ENCODE results near the gene FCER1G. TPM values are rescaled to one million over a fixed set of nuclear protein-coding genes. Genes with fewer than 3 reads are reported as not detected.
"Not testable (repeated sequence)": the region's sequence is repeated elsewhere in the genome, so short reads cannot be mapped to it uniquely, and the experiment has no call there.

FCER1G gene
- total RNA-seq, 1 donor from 2014 or later = 0.71 TPM

DNA sequence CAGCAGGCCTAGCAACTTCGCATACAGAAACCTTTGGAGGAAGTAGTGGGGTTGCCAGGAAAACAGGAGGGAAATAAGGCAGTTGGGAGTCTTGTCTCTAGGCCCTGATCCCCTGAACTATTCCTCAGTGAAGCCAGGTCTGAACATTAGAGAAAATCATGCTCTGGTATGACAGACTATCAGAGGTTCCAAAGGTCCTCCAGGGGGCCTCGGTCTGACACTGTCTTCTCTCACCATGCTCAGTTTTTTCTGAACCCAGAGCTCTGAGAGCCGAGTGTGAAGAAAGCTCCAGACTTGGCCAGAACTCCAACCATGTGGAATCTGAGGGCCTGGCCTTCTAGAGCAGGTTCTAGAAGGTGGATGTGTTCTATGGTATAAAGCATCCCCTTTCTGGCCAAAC is 14.8 kb downstream of the FCER1G start:
- peaks cover 33% of the 10 kb centered on the region for H3K36me3 Mint-ChIP-seq (ENCODE audit: low read depth)
- peaks cover 22% of the 10 kb centered on the region for H3K4me1 Mint-ChIP-seq (ENCODE audit: low read depth)
- no peak for DNase-seq (ENCODE audit: low spot score)
- intact Hi-C loops (cut with micrococcal nuclease) = no loop called here
- H3K9me3 Mint-ChIP-seq = no peaks in the 10 kb centered on the region
- no peaks in the 10 kb centered on the region for H3K27me3 Mint-ChIP-seq (ENCODE audit: low read depth)
- no peak overlapping the region for H3K4me3 Mint-ChIP-seq (ENCODE audit: low read depth)
- no peak overlapping the region for H3K27ac Mint-ChIP-seq

DNA sequence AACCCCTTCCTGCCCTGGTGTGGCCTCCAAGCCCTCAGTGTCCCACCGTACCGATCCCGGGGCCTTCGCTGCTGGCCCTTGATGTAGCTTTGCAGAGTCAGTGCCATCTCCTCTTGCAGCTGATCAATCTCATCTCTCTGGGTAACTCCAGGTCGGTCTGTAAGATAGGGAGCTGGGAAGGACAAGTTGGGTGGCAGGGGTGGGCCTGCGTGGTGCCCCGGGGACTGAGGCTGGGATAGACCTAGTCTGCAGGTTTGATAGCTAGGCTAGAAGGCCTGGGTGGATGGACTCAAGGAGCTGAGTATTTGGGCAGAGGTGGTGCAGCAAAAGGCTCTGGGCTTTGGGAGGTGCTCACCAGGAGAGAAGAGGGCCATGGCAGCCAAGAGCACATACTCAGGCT is 15.7 kb downstream of the FCER1G start:
- H3K4me1 Mint-ChIP-seq (ENCODE audit: low read depth) = peaks cover 16% of the 10 kb centered on the region
- no peaks in the 10 kb centered on the region for H3K9me3 Mint-ChIP-seq
- no peak overlapping the region for H3K4me3 Mint-ChIP-seq (ENCODE audit: low read depth)
- no peak overlapping the region for H3K27ac Mint-ChIP-seq
- intact Hi-C loops (cut with micrococcal nuclease) = no loop called here
- no peaks in the 10 kb centered on the region for H3K27me3 Mint-ChIP-seq (ENCODE audit: low read depth)
- DNase-seq (ENCODE audit: low spot score) = no peak
- peaks cover 33% of the 10 kb centered on the region for H3K36me3 Mint-ChIP-seq (ENCODE audit: low read depth)

DNA sequence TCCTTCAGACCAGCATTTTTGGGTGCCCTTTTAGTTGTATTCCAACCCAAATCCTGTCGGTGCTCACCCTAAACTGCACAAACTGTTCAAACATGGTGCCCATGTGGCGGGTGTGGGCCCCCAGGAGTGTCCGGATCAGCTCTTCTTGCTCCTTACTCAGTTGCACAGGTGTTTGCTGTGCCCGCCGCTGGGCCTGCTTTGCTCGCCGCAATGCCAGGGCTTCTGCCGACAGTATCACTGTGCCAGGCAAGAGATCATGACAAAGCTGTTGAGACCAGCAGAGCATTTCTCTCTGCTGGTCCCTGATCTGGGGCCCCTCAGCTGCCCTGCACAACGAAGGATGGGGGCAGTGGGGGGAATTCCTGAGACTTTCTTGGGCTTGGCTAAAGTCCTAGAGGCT is 18.0 kb downstream of the FCER1G start:
- peaks cover under 1% of the 10 kb centered on the region for H3K4me1 Mint-ChIP-seq (ENCODE audit: low read depth)
- H3K9me3 Mint-ChIP-seq = no peaks in the 10 kb centered on the region
- H3K4me3 Mint-ChIP-seq (ENCODE audit: low read depth) = no peak overlapping the region
- H3K27ac Mint-ChIP-seq = no peak overlapping the region
- H3K36me3 Mint-ChIP-seq (ENCODE audit: low read depth) = peaks cover 25% of the 10 kb centered on the region
- H3K27me3 Mint-ChIP-seq (ENCODE audit: low read depth) = no peaks in the 10 kb centered on the region
- DNase-seq (ENCODE audit: low spot score) = no peak
- intact Hi-C loops (cut with micrococcal nuclease) = no loop called here

DNA sequence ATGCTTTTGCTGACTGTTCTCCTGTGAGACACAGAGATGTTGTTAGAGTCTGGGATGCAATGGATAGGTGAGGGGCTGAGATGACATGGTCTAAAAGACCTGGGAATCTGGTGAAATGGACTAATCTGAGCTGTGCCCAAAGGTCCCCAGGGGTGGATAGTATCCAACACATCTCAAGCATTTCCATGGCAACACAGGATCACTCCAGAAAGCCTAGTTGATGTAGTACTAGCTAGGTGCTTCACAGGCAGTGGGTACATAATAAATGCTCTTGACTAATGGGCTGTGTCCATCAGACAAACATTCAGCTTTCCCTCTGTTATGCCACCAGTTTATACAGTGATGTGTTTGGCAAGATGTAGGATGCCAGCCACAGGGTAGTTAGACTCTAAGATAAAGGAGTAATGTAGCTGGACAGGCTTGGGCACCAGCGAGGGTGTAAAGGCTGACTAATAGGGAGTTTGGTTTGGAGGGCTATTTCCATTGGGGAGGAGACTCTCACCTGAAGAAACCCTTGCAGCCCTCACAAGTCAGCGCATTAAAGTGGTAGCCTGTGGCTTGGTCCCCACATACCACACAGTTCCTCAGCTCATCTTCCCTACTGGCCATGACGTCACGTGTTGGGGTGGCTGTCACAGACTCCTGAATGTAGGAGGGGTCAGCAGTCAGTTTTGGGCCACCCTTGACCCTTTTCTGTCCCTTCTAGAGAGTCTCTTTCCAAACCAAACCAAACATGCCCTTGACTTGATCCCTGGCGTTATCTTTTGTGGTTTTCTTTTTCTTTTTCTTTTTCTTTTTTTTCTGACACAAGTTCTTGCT is 21.1 kb downstream of the FCER1G start:
- no peak for DNase-seq (ENCODE audit: low spot score)
- Mint-ChIP-seq H3K27me3 (ENCODE audit: low read depth) (peaks cover 8% of the 10 kb centered on the region), H3K9me3 (no peaks in the 10 kb centered on the region), H3K36me3 (ENCODE audit: low read depth) (no peaks in the 10 kb centered on the region), H3K4me3 (ENCODE audit: low read depth) (no peak overlapping the region), H3K4me1 (ENCODE audit: low read depth) (no peaks in the 10 kb centered on the region), H3K27ac (no peak overlapping the region)
- intact Hi-C loops (cut with micrococcal nuclease) = no loop called here

DNA sequence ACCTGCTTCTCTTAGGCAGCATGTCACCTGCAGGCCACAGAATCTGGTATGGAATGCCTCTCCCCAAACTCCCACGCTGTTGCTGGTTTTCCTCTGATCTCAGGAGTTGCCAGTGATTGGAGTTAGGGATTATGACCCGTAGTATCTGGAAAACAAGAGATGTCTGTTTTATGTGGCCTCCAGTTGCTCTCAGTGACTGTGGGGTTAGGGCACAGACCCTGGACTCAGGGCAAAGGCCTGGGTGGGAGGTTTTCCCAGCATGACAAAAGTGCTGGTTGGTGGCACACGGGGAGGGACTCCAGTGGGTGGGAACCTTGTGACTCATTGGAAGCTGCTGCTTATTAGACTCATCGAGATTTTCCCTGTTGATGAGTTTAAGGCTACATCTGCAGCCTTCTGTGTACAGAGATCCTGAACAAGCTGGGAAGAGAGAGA is 23.0 kb downstream of the FCER1G start, which contains the start of gene NR1I3:
Gene NR1I3, minus strand, starts transcription at position 165 of the 435 bp plus-strand sequence. CDS start 1,638 bp downstream, outside the sequence.
- intact Hi-C loops (cut with micrococcal nuclease) = no loop called here
- H3K4me1 Mint-ChIP-seq (ENCODE audit: low read depth) = no peaks in the 10 kb centered on the region
- peaks cover 12% of the 10 kb centered on the region for H3K27me3 Mint-ChIP-seq (ENCODE audit: low read depth)
- H3K4me3 Mint-ChIP-seq (ENCODE audit: low read depth) = no peak within 1 kb of the TSS
- no peak for DNase-seq (ENCODE audit: low spot score)
- H3K36me3 Mint-ChIP-seq (ENCODE audit: low read depth) = no peaks in the 10 kb centered on the region
- no peaks in the 10 kb centered on the region for H3K9me3 Mint-ChIP-seq
- no peak within 1 kb of the TSS for H3K27ac Mint-ChIP-seq

DNA sequence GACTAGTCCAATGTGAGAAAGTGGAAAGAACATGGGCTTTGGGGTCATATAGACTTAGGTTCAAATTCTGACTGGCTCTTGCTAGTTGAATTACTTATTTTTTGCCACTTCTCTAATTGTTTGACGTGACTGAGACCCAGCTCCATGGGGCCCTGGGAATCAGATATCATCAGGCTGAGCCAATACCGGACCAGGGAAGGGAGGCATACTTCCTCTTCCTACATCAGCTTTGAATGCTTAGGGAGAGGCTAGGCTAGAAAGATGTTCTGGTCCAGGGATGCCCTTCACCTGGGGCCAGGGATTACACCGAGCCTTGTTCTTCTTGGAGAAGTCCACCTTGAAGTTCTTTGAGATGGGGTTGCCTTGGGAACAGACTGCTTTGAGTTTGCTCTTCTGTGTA is 26.6 kb downstream of the FCER1G start:
- Mint-ChIP-seq H3K27me3 (ENCODE audit: low read depth) (peaks cover 15% of the 10 kb centered on the region), H3K4me1 (ENCODE audit: low read depth) (no peaks in the 10 kb centered on the region), H3K27ac (no peak overlapping the region), H3K4me3 (ENCODE audit: low read depth) (no peak overlapping the region), H3K9me3 (no peaks in the 10 kb centered on the region), H3K36me3 (ENCODE audit: low read depth) (no peaks in the 10 kb centered on the region)
- DNase-seq (ENCODE audit: low spot score) = no peak
- intact Hi-C loops (cut with micrococcal nuclease) = no loop called here

DNA sequence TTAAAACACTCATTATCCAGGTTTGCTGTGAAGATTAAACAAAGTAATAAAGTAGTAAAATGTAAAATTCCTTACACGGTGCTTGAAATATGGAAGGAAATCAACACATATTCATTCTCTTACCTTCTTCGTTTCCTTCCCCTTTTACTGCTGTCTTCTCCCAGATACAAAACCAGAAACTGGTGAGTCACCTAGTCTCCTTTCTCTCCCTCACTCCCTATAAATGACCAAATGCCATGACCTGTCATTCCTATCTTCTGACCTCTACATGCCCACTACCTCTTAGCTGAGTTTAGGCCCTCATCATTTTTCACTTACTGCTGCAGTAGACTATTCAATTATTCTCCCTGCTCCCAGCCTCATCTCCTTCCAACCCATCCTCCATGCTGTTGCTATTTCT is 27.2 kb downstream of the FCER1G start:
- H3K27me3 Mint-ChIP-seq (ENCODE audit: low read depth) = peaks cover 17% of the 10 kb centered on the region
- no peak for DNase-seq (ENCODE audit: low spot score)
- H3K4me1 Mint-ChIP-seq (ENCODE audit: low read depth) = no peaks in the 10 kb centered on the region
- no peaks in the 10 kb centered on the region for H3K36me3 Mint-ChIP-seq (ENCODE audit: low read depth)
- no peaks in the 10 kb centered on the region for H3K9me3 Mint-ChIP-seq
- no peak overlapping the region for H3K27ac Mint-ChIP-seq
- no peak overlapping the region for H3K4me3 Mint-ChIP-seq (ENCODE audit: low read depth)
- intact Hi-C loops (cut with micrococcal nuclease) = no loop called here

DNA sequence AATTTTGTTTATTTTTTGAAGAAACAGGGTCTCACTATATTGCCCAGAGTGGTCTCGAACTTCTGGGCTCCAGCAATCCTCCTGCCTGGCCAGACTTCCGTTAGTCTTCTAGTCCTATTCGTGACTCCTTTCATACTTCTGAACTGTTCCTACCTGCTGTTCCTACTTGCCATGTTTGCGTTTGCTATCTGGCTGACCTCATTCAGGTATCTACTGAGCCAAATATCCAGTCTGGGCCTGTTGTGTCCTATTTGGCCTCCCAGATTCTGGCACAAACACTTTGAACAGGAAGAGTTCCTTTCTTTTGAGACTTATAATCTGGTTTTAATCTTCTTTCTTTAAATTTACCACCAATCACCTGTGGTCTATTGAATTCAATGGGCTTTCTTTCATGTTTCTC is 29.8 kb downstream of the FCER1G start:
- intact Hi-C loops (cut with micrococcal nuclease) = no loop called here
- no peaks in the 10 kb centered on the region for H3K4me1 Mint-ChIP-seq (ENCODE audit: low read depth)

DNA sequence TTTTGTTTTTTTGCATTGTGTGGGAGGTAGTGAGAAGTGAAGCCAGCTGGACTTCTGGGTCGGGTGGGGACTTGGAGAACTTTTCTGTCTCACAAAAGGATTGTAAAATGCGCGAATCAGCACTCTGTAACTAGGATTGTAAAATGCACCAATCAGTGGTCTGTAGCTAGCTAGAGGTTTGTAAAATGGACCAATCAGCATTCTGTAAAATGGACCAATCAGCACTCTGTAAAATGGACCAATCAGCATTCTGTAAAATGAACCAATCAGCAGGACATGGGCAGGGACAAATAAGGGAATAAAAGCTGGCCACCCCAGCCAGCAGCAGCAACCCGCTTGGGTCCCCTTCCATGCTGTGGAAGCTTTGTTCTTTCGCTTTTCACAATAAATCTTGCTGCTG is 35.0 kb downstream of the FCER1G start:
- H3K4me3 Mint-ChIP-seq (ENCODE audit: low read depth); H3K9me3 Mint-ChIP-seq; H3K27me3 Mint-ChIP-seq (ENCODE audit: low read depth); H3K36me3 Mint-ChIP-seq (ENCODE audit: low read depth); H3K4me1 Mint-ChIP-seq (ENCODE audit: low read depth); DNase-seq (ENCODE audit: low spot score); intact Hi-C loops (cut with micrococcal nuclease); H3K27ac Mint-ChIP-seq: not testable (repeated sequence)

More for the DNA sequence above, 29.8 kb downstream of the FCER1G start:
- no peak for DNase-seq (ENCODE audit: low spot score)
- no peaks in the 10 kb centered on the region for H3K36me3 Mint-ChIP-seq (ENCODE audit: low read depth)
- peaks cover 15% of the 10 kb centered on the region for H3K27me3 Mint-ChIP-seq (ENCODE audit: low read depth)
- H3K4me3 Mint-ChIP-seq (ENCODE audit: low read depth) = no peak overlapping the region
- H3K9me3 Mint-ChIP-seq = peaks cover 2% of the 10 kb centered on the region
- H3K27ac Mint-ChIP-seq = no peak overlapping the region

DNA sequence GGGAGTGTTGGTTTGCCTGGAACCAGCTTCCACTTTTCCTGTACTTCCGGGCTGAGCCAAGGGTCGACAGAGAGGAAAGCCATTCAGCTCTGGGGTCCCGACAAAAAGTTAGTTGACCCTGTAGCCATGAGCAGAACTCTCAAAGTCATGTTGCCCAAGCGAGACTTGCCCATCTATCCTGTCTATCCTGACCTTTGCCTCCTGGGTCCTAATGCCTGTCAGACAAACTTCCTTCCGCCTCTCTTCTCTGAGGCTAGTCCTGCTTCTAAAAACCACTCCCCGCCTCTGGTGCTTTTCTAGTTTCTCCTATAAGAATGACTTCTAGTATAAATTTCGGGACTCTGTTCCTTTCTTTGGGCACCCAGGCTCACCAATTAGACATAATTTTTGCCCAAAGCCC is 35.7 kb downstream of the FCER1G start:
- intact Hi-C loops (cut with micrococcal nuclease) = no loop called here
- H3K4me3 Mint-ChIP-seq (ENCODE audit: low read depth) = no peak overlapping the region
- DNase-seq (ENCODE audit: low spot score) = no peak
- no peaks in the 10 kb centered on the region for H3K4me1 Mint-ChIP-seq (ENCODE audit: low read depth)
- no peaks in the 10 kb centered on the region for H3K36me3 Mint-ChIP-seq (ENCODE audit: low read depth)
- no peak overlapping the region for H3K27ac Mint-ChIP-seq
- H3K27me3 Mint-ChIP-seq (ENCODE audit: low read depth) = peaks cover 9% of the 10 kb centered on the region
- H3K9me3 Mint-ChIP-seq = peaks cover 9% of the 10 kb centered on the region

DNA sequence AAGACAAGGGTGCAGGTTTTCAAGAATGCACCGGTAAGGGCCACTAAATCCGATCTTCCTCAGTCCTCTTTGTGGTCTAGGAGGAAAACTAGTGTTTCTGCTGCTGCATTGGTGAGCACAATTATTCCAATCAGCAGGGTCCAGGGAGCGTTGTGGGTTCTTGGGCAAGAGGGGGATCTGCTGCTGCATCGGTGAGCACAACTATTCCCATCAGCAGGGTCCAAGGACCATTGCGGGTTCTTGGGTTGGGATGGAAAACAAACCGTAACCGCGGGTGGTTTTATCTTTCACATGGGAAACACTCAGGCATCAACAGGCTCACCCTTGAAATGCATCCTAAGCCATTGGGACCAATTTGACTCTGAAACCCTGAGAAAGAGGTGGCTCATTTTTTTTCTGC is 36.5 kb downstream of the FCER1G start:
- Mint-ChIP-seq H3K27ac (no peak overlapping the region), H3K4me1 (ENCODE audit: low read depth) (no peaks in the 10 kb centered on the region), H3K27me3 (ENCODE audit: low read depth) (peaks cover 7% of the 10 kb centered on the region), H3K9me3 (peaks cover 15% of the 10 kb centered on the region), H3K4me3 (ENCODE audit: low read depth) (no peak overlapping the region), H3K36me3 (ENCODE audit: low read depth) (no peaks in the 10 kb centered on the region)
- DNase-seq (ENCODE audit: low spot score) = no peak
- intact Hi-C loops (cut with micrococcal nuclease) = no loop called here

DNA sequence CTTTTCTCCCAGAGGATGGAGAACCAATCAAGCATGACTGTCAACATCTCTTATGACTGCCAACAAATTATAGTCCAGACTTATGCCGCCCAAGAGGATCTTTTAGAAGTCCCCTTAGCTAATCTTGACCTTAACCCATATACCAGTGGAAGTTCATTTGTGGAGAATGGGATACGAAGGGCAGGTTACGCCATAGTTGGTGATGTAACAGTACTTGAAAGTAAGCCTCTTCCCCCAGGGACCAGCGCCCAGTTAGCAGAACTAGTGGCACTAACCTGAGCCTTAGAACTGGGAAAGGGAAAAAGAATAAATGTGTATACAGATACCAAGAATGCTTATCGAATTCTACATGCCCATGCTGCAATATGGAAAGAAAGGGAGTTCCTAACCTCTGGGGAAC is 40.2 kb downstream of the FCER1G start:
- H3K4me3 Mint-ChIP-seq (ENCODE audit: low read depth); DNase-seq (ENCODE audit: low spot score); H3K4me1 Mint-ChIP-seq (ENCODE audit: low read depth); intact Hi-C loops (cut with micrococcal nuclease); H3K27ac Mint-ChIP-seq: not testable (repeated sequence)
- H3K27me3 Mint-ChIP-seq (ENCODE audit: low read depth) = peaks cover 27% of the 10 kb centered on the region
- peaks cover 11% of the 10 kb centered on the region for H3K36me3 Mint-ChIP-seq (ENCODE audit: low read depth)
- peaks cover 31% of the 10 kb centered on the region for H3K9me3 Mint-ChIP-seq

DNA sequence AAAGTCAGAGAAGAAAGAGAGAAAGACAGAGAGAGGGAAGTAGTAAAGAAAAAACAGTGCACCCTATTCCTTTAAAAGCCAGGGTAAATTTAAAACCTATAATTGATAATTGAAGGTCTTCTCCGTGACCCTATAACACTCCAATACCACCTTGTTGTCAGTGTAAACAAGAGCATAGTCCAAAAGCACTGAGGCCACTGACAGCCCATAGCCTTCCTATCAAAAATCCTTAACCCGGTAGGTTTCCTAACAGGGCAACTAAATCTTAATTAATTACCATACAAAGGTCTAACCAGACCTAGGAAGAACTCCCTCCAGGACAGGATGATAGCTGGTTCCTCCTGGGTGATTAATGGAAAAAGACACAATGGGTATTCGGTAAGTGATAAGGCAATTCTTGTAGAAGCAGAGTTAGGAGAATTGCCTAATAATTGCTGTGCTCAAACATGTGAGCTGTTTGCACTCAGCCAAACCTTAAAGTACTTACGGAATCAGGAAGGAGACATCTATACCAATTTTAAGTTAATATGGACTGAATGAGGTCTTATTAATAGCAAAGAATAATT is 40.9 kb downstream of the FCER1G start:
- Mint-ChIP-seq H3K9me3 (peaks cover 31% of the 10 kb centered on the region), H3K27me3 (ENCODE audit: low read depth) (peaks cover 33% of the 10 kb centered on the region), H3K36me3 (ENCODE audit: low read depth) (peaks cover 11% of the 10 kb centered on the region)
- H3K4me1 Mint-ChIP-seq (ENCODE audit: low read depth); H3K27ac Mint-ChIP-seq; DNase-seq (ENCODE audit: low spot score); H3K4me3 Mint-ChIP-seq (ENCODE audit: low read depth); intact Hi-C loops (cut with micrococcal nuclease): not testable (repeated sequence)

Data from activated T-helper 2 cell treated with anti-CD3 and anti-CD28 coated beads, Interferon-gamma antibody, Interleukin-2, Interleukin-4, amounts not matched to agents 10 μg/mL and 5 μg/mL and 100 μg/mL, durations not matched to agents 14 hours and 24 hours and 36 hours (primary cell).